ENCODE data around the gene ANXA3.

DNA sequence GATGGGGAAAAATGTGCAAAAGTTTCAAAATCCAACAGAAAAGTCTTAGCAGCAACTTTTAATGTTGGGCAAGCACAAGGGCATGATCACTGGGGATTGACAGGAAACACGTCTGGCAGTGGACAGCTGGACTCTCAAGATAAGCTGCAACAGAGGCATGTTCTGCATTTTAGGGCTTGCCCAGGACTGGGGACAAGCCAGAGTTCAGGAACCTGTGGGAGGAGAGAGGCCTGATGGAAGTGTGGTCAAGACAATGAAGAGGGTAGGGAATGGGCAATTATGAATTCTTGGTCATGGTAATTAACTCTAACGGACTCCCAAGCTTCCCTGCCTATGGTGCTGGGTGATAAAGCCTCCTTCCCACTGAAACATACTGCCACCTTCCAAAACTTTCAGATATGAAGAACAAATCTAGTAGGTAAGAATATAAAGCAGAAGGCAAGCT lies 48.4 kb downstream of the ANXA3 start:
- no peak for TF ChIP-seq POLR2A (IDR thresholded peaks at IDR 0.05)
- TF ChIP-seq, protein P1, sequence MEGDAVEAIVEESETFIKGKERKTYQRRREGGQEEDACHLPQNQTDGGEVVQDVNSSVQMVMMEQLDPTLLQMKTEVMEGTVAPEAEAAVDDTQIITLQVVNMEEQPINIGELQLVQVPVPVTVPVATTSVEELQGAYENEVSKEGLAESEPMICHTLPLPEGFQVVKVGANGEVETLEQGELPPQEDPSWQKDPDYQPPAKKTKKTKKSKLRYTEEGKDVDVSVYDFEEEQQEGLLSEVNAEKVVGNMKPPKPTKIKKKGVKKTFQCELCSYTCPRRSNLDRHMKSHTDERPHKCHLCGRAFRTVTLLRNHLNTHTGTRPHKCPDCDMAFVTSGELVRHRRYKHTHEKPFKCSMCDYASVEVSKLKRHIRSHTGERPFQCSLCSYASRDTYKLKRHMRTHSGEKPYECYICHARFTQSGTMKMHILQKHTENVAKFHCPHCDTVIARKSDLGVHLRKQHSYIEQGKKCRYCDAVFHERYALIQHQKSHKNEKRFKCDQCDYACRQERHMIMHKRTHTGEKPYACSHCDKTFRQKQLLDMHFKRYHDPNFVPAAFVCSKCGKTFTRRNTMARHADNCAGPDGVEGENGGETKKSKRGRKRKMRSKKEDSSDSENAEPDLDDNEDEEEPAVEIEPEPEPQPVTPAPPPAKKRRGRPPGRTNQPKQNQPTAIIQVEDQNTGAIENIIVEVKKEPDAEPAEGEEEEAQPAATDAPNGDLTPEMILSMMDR (IDR thresholded peaks at IDR 0.05), result no peak
- no peak for TF ChIP-seq POLR2AphosphoS5 (IDR thresholded peaks at IDR 0.05)
